Measurements from ENCODE around the gene ATAD3C.
"Not testable (repeated sequence)": the region's sequence is repeated elsewhere in the genome, so short reads cannot be mapped to it uniquely, and the experiment has no call there.

ATAD3C gene

DNA sequence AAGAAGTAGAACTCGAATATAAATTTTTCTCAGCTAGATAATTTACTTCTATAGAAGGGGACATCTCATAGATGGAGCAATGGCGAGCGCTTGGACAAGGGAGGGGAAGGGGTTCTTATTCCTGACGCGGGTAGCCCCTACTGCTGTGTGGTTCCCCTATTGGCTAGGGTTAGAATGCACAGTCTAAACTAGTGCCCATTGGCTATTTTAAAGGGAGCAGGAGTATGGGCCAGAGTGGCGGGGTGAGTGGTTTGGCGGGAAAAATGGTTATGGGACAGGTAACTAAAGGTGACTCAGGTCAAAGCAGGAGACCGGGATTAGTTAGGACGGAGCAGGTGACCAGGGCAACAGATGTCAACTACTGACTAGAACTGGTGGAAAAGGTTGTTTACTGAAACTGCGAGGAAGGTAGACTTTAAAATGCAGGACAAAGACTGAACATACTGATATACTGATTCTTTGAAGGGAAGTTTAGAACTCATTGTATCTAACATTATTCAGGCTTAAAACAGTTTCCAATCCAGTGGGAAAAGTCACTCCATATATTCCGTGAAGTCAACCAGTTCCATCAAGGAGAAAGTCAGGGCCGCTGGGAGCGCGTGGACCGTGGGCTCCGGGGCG is 61.5 kb downstream of the ATAD3C start:
- DNase-seq (ENCODE audit: low spot score): peak; percentile 19

DNA sequence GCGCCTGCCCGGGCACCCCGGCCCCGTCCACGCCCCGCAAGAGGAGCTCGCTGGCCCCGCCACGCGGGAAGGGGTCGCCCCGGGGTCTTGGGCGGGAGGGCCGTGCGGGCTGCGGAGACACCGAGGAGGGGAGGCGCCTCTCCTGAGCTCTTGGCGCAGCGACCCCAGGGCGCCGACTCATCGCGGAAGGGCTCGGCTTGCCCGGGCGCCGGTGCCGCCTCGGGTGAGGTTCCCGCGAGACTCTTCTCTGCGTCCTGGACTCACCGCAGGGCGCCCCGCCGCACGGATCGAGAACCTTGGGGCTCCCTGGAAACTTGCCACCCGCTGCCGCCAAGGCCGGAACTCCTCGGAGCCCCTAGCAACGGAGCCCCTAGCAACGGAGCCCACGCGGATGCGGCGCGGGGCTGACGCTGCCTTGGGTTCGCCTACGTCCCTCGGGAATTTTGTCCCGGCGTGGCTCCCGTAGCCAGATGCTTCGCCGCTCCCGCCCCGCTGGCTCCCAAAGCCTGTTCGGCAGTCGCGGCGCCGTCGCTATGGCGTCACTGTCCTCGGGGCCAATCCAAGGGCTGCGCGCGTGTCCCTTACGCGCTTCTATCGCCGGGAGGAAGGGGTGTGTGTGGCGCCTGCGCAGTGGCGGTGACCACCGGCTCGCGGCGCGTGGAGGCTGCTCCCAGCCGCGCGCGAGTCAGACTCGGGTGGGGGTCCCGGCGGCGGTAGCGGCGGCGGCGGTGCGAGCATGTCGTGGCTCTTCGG is 62.2 kb downstream of the ATAD3C start, which contains the start of gene ATAD3A:
Gene ATAD3A (plus strand): TSS at position 630 of the 753 bp plus-strand sequence. CDS start 107 bp downstream, at position 737.
- peak; percentile 94 for DNase-seq (ENCODE audit: low spot score)

DNA sequence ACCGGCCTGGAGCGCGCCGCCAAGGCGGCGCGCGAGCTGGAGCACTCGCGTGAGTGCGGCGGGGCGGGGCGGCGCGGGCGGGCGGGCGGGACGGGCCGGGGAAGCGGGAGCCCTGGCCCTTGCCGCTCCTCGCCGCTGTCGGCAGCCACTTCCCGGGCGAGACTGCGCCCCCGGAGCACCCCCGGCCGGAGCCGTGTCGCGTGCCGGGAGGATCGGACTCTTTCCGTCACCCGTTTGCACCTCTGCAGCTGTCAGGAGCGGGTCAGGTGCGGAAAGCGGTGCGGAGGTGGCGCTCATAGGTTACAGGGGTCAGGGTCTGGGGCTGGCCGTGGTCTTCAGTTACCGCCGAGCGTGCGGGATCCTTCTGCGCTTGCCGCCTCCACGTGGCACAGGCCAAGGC is 62.9 kb downstream of the ATAD3C start:
- not testable (repeated sequence) for DNase-seq (ENCODE audit: low spot score)

DNA sequence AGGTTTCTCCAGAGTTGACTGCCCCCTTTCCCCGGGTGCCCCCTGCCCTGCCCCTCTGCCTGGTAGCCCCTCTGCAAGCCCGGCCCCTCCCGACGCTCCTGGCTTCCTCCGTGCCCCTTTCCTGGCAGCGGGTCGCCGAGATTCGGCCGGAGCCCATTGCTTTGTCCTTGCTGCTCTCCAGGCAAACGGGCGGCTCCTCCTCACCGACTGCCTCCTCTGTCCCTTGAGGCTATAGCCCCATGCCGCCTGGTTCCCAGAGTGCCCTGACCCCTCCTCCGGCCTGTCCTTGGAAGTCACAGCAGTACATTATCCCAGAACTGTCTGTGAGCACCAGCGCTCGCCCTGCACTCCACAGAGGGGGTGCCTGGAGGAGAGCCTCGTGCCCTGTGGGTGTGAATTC is 64.2 kb downstream of the ATAD3C start:
- DNase-seq (ENCODE audit: low spot score): not testable (repeated sequence)

DNA sequence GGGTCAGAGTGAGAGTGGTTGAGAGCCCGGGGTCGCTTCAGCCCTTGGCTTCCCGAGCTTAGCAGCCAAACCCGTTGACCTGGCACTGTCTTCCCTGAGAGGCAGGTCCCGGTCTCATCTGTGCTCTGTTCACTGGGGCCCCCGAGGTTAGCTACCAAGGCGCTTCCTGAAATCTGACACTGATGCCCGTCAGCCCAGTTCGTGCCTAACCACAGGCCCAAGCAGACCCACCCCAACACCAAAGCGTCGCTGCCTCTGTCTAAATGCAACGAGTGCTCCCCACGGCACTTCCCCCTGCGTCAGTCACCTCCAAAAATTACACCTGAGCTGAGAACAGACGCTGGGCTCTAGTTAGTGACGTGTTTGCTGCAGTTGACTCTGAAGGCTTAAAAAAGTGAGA is 64.9 kb downstream of the ATAD3C start:
- DNase-seq (ENCODE audit: low spot score): not testable (repeated sequence)

DNA sequence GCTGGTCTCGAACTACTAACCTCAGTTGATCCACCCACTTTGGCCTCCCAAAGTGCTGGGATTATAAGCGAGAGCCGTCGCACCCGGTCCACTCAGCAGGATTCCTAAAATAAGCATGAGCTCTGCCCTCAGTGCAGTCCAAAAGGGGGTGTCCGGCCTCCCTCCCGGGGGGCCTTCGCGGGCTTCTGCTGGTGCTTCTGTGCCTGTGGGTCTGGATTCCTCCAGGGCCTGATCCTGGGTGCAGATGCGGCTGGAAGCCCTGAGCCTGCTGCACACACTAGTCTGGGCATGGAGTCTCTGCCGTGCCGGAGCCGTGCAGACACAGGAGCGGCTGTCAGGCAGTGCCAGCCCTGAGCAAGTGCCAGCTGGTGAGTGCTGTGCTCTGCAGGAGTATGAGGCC is 67.4 kb downstream of the ATAD3C start:
- DNase-seq (ENCODE audit: low spot score): not testable (repeated sequence)

DNA sequence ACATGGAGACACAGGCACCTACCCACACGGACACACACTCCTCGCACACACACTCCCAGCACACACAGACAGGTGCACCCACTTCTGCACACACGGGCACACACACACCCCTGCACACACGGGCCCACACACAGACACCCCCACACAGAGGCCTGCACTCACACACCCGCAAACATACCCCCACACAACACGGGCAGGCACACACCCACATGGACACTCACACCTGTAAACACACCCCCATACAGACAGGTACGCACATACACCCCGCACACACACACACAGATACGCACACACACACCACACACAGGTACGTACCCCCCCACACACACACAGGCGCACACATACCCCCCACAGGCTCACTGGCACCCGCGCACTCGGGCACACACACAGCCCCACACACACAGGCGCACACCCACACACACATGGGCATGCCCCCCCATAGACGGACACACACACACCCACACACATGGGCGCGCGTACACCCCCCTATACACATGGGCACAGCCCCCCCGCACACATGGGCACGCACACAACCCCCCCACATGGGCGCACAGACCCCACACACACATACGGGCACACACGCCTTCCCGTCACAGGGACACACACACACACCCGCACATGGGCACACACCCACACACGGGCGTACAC is 68.6 kb downstream of the ATAD3C start:
- DNase-seq (ENCODE audit: low spot score): no peak

DNA sequence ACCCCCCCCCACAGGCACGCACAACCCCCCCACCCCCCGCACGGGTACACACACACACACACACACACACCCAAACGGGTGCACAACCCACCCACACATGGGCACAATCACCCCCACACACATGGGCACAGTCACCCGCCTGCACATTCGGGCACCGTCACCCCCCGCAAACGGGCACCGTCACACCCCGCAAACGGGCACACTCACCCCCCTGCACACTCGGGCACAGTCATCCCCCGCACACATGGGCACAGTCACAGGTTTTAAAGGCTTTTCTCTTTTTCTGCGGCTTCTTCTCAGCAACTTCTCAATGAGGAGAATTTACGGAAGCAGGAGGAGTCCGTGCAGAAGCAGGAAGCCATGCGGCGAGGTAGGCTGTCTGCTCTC is 69.1 kb downstream of the ATAD3C start:
- not testable (repeated sequence) for DNase-seq (ENCODE audit: low spot score)
